H7 (cell line): ENCODE results near the gene PERCC1. TPM values are rescaled to one million over a fixed set of nuclear protein-coding genes. Genes with fewer than 3 reads are reported as not detected.
"Not testable (repeated sequence)": the region's sequence is repeated elsewhere in the genome, so short reads cannot be mapped to it uniquely, and the experiment has no call there.

ENCODE experiments used
- DNase-seq: peaks from one replicate; pipeline ENCODE4 v3.0.0; 2012
- H3K27me3 ChIP-seq: 2 replicates; pipeline ENCODE4 v1.6.0; 2011; ENCODE audit warnings: mild to moderate bottlenecking, low read length; ENCODE audit not compliant: control insufficient read depth, insufficient read depth
- H3K36me3 ChIP-seq: replicated peaks from 2 replicates; pipeline ENCODE4 v1.5.1; 2011; ENCODE audit warnings: low read length; ENCODE audit not compliant: control insufficient read depth, insufficient read depth
- H3K4me3 ChIP-seq: 2 replicates; pipeline ENCODE4 v1.5.1; 2011; ENCODE audit warnings: low read depth, mild to moderate bottlenecking, control low read depth, low read length, moderate library complexity; ENCODE audit not compliant: insufficient read depth
- total RNA-seq: library from RNA; depleted of rRNA; stranded (reverse); fragments of >200 nt; shearing (Covaris generic); gene quantifications from 2 replicates; pipeline ENCODE4 v1.2.3, GENCODE V29; 2014

Gene PERCC1
- total RNA-seq, 1 experiment from 2014 or later, result not detected

GRCh38 chr16:1457489-1458245 lies 26.8 kb downstream of the PERCC1 start:
- Histone ChIP-seq H3K27me3 (no peaks in the 10 kb centered on the region), H3K36me3 (peaks cover 4% of the 10 kb centered on the region), H3K4me3 (no peak overlapping the region)
- no peak for DNase-seq

GRCh38 chr16:1458336-1458976 lies 27.6 kb downstream of the PERCC1 start:
- Histone ChIP-seq H3K27me3 (no peaks in the 10 kb centered on the region), H3K4me3 (no peak overlapping the region), H3K36me3 (peaks cover 4% of the 10 kb centered on the region)
- DNase-seq, result no peak

- H3K4me3 ChIP-seq, result no peak overlapping the region
- DNase-seq, result no peak
- H3K36me3 ChIP-seq, result peaks cover 2% of the 10 kb centered on the region
- no peaks in the 10 kb centered on the region for H3K27me3 ChIP-seq
These were observed 28.1 kb downstream of the PERCC1 start for GRCh38 chr16:1458977-1459341.

- H3K4me3 ChIP-seq, result no peak overlapping the region
- H3K27me3 ChIP-seq, result no peaks in the 10 kb centered on the region
- H3K36me3 ChIP-seq, result peaks cover 1% of the 10 kb centered on the region
- no peak for DNase-seq
These were observed 29.1 kb downstream of the PERCC1 start for GRCh38 chr16:1459967-1460366.

GRCh38 chr16:1460602-1461138 lies 29.8 kb downstream of the PERCC1 start:
- H3K4me3 ChIP-seq, result no peak overlapping the region
- no peak for DNase-seq
- H3K36me3 ChIP-seq, result peaks cover 1% of the 10 kb centered on the region
- H3K27me3 ChIP-seq, result no peaks in the 10 kb centered on the region

GRCh38 chr16:1461146-1461545 lies 30.3 kb downstream of the PERCC1 start:
- no peaks in the 10 kb centered on the region for H3K27me3 ChIP-seq
- no peak overlapping the region for H3K4me3 ChIP-seq
- DNase-seq, result no peak
- H3K36me3 ChIP-seq, result peaks cover 1% of the 10 kb centered on the region

GRCh38 chr16:1464196-1464893 lies 33.5 kb downstream of the PERCC1 start:
- no peaks in the 10 kb centered on the region for H3K36me3 ChIP-seq
- no peaks in the 10 kb centered on the region for H3K27me3 ChIP-seq
- H3K4me3 ChIP-seq, result no peak overlapping the region
- DNase-seq, result no peak

- Histone ChIP-seq H3K4me3 (no peak overlapping the region), H3K27me3 (no peaks in the 10 kb centered on the region), H3K36me3 (no peaks in the 10 kb centered on the region)
- no peak for DNase-seq
These were observed 34.2 kb downstream of the PERCC1 start for GRCh38 chr16:1464894-1465566.

GRCh38 chr16:1465567-1465915 lies 34.7 kb downstream of the PERCC1 start:
- no peaks in the 10 kb centered on the region for H3K36me3 ChIP-seq
- no peaks in the 10 kb centered on the region for H3K27me3 ChIP-seq
- no peak for DNase-seq
- H3K4me3 ChIP-seq, result no peak overlapping the region

- no peak for DNase-seq
- Histone ChIP-seq H3K4me3 (no peak overlapping the region), H3K27me3 (no peaks in the 10 kb centered on the region), H3K36me3 (no peaks in the 10 kb centered on the region)
These were observed 35.2 kb downstream of the PERCC1 start for GRCh38 chr16:1466054-1466453.

- no peak for DNase-seq
- Histone ChIP-seq H3K27me3 (no peaks in the 10 kb centered on the region), H3K36me3 (no peaks in the 10 kb centered on the region), H3K4me3 (no peak overlapping the region)
These were observed 36.2 kb downstream of the PERCC1 start for GRCh38 chr16:1466968-1467521.

- Histone ChIP-seq H3K36me3 (no peaks in the 10 kb centered on the region), H3K4me3 (no peak overlapping the region), H3K27me3 (no peaks in the 10 kb centered on the region)
- DNase-seq, result no peak
These were observed 37.5 kb downstream of the PERCC1 start for GRCh38 chr16:1468426-1468810.

- not testable (repeated sequence) for H3K4me3 ChIP-seq, H3K27me3 ChIP-seq, H3K36me3 ChIP-seq, DNase-seq
These were observed 38.3 kb downstream of the PERCC1 start for GRCh38 chr16:1469141-1469540.

GRCh38 chr16:1469693-1470201 lies 38.9 kb downstream of the PERCC1 start:
- no peak for DNase-seq
- Histone ChIP-seq H3K27me3 (no peaks in the 10 kb centered on the region), H3K4me3 (no peak overlapping the region), H3K36me3 (no peaks in the 10 kb centered on the region)
